ENCODE results near the gene SCRN3.

GRCh38 chr2:174392706-174393105 lies 2.8 kb upstream of the SCRN3 start:
- TF ChIP-seq CTCF (IDR thresholded peaks at IDR 0.05) (no peak), POLR2A (IDR thresholded peaks at IDR 0.05) (no peak), POLR2AphosphoS5 (IDR thresholded peaks at IDR 0.05) (no peak)

All from stomach (tissue), 4 donors.